Activated naive CD4-positive, alpha-beta T cell treated with anti-CD3 and anti-CD28 coated beads, Interleukin-2, amount 50 U/mL, for 72 hours (primary cell): Measurements from ENCODE around the gene TVP23A. TPM values are rescaled to one million over a fixed set of nuclear protein-coding genes. Genes with fewer than 3 reads are reported as not detected.
A peak's percentile ranks its signal among the peaks of the same experiment; 100 is the strongest.
"Not testable (repeated sequence)": the region's sequence is repeated elsewhere in the genome, so short reads cannot be mapped to it uniquely, and the experiment has no call there.

Experiments used
- ATAC-seq, 2 donors: fragments of 150-1000 bp; cut with Tn5 transposase; 2 replicates each; pipeline ENCODE4 v1.10.0; 2021; ENCODE audit warnings: mild to moderate bottlenecking in 2 of 2, moderate library complexity in 2 of 2
- DNase-seq, 2 donors: peaks; one replicate each; pipeline ENCODE4 v3.0.0; 2021 to 2022; ENCODE audit warnings: low spot score in 2 of 2
- H3K27ac Mint-ChIP-seq, 2 donors: one replicate each; pipeline ENCODE4 v1.8.0; 2022; ENCODE audit warnings: mild to moderate bottlenecking in 2 of 2, mixed read lengths in 2 of 2
- H3K36me3 Mint-ChIP-seq, 2 donors: one replicate each; pipeline ENCODE4 v1.8.0; 2022; ENCODE audit warnings: mixed read lengths in 2 of 2
- H3K9me3 Mint-ChIP-seq, 2 donors: one replicate each; pipeline ENCODE4 v1.8.0; 2022; ENCODE audit warnings: mixed read lengths in 2 of 2
- total RNA-seq, 2 donors: library from RNA; stranded (reverse); gene quantifications; one replicate each; pipeline ENCODE4 v1.2.3, GENCODE V29; 2022

TVP23A gene
- total RNA-seq, 2 donors from 2014 or later: not detected

DNA sequence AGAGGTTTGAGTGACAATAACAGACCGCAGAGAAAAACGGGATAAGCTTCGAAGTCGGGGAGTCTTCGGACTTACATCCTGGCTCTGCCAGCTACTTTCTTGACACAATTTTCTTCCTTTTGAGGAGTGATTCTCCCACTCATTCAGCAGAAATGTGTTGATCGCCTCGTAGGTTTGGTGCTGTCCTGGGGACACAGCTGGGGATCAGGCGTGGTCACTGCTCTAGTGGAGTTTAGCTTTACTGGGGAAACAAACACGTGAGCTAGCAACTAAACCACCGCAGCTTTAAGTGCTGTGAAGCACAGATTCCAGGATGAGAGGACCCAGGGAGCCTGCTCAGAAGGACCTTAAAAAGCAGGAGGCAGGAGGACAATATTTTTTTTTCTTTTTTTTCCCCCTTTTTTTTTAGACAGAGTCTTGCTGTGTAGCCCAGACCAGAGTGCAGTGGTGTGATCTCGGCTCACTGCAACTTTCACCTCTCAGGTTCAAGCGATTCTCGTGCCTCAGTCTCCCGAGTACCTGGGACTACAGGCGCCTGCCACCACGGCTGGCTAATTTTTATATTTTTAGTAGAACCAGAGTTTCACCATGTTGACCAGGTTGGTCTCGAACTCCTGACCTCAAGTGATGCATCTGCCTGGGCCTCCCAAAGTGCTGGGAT, 74.1 kb downstream of the TVP23A start:
- Mint-ChIP-seq H3K27ac (peak overlapping the region; percentile 93 to 96), H3K36me3 (peaks cover 5% of the 10 kb centered on the region in 2 donors), H3K9me3 (no peaks in the 10 kb centered on the region)
- ATAC-seq (peak in 1 of 2 donors; percentile 3), DNase-seq (no peak)

DNA sequence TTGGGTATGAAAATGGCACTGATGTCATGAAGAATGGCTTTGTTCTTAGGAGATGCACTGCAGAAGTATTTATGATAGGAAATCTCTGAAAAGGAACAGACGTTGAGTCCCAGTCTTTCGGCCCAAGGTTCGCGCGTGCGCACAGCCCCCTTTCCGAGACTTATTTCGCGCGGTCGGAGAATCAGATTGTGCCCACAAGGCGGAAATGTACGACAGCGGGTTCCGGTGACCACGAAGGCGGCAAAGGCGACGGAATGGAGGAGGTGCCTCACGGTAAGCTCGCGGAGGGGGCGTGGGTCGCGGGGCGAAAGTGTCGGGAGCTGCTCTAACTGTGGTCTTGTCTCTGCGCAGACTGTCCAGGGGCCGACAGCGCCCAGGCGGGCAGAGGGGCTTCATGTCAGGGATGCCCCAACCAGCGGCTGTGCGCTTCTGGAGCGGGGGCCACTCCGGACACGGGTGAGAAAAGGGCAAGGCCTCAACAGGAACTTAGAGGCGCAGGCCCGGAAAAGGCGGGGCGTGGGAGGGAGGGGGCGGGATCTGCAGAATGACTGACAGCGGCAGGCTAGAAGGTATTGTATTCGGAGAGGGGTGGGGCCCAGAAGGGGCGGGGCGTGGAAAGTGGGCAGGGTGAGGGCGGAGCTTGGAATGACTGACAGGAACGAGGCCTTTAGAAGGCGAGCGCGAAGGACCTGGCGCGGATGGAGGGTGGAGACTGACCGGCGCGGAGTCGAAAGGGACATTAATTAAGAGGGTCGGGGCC, 74.8 kb downstream of the TVP23A start, which contains the start of gene NUBP1:
Gene NUBP1, plus strand, starts transcription at position 233 of the 760 bp plus-strand sequence. Its CDS starts 22 bp downstream, at position 255.
- peak; percentile 98 for DNase-seq
- Mint-ChIP-seq H3K36me3 (peaks cover 0 to 5% of the 10 kb centered on the region in 2 donors), H3K27ac (peak within 1 kb of the TSS; percentile 93 to 96), H3K9me3 (no peaks in the 10 kb centered on the region)
- ATAC-seq: peak; percentile 92 to 96

DNA sequence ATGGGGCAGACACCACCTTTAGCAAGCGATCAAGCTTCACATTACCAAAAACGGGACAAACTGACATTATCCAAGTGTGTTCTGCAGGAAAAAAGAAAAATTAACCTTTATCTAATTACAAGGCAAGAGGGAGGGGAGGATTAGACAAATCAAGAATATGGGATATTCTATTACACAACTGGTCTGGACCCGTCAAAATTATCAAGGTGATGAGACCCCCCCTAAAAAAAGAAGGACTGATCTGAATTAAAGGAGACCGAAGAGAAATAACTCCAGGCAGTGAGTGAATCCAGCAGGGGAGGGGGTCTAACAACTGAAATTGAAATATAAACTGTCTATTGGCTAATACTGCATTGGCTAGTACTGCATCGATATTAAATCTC, 75.4 kb downstream of the TVP23A start:
- peak in 1 of 2 donors; percentile 13 for DNase-seq
- Mint-ChIP-seq H3K9me3 (no peaks in the 10 kb centered on the region), H3K36me3 (peaks cover 0 to 5% of the 10 kb centered on the region in 2 donors), H3K27ac (peak overlapping the region; percentile 93 to 96)
- ATAC-seq: no peak

DNA sequence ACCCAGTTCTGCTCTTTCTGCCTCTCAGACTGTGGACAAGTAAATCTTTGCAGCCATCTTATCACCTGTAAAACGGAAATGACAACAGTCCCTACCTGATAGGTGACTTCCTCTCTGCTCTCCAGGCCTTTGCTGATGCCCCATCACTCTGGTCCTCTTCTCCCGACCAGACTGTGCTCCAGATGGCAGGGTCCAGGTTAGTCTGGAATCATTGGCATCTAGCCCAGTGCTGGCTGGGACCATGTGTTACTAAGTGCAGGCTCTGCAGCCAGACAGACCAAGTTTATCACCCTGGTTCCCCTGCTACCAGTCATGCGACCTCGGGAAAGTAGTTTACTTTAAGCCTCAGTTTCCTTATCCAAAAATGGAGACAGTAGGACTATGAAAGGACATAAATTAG, 76.8 kb downstream of the TVP23A start:
- no peak for ATAC-seq
- peaks cover 0 to 5% of the 10 kb centered on the region in 2 donors for H3K36me3 Mint-ChIP-seq
- H3K27ac Mint-ChIP-seq: peak overlapping the region in 1 of 2 donors; percentile 48
- peak in 1 of 2 donors; percentile 26 for DNase-seq
- H3K9me3 Mint-ChIP-seq: no peaks in the 10 kb centered on the region

DNA sequence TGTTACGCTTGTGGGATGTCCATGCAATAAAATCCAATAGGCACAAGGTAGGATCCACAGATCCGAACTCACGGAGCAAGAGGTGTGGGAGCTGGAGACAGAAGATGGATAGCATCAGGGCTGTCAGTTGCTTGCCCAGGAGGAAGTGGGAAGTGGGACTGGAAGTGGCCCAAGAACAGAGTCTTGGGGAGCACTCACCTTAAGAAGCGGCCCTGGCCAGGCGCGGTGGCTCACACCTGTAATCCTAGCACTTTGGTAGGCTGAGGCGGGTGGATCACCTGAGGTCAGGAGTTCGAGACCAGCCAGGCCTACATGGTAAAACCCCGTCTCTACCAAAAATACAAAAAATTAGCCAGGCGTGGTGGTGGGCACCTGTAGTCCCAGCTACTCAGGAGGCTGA, 77.3 kb downstream of the TVP23A start:
- H3K9me3 Mint-ChIP-seq, ATAC-seq, H3K36me3 Mint-ChIP-seq: not testable (repeated sequence)
- peak overlapping the region in 1 of 2 donors; percentile 48 for H3K27ac Mint-ChIP-seq
- peak in 1 of 2 donors; percentile 45 for DNase-seq

DNA sequence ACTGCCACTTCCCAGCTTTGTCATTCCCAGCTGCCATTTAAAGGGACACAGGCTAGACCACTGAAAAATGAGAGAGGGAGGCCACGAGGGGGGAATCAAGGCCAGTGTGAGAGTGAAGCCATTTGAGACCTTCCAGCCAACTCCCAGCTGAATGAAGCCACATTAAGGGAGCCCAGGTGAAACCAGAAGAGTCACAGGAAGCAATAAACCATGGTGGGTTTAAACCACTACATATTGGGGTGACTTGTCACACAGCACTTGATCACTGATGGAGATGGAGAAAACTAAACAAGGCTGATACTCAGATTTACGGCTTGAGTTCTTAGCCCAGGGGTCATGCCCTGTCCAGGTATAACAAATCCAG, 77.8 kb downstream of the TVP23A start:
- DNase-seq (peak in 1 of 2 donors; percentile 30), ATAC-seq (no peak)
- Mint-ChIP-seq H3K9me3 (no peaks in the 10 kb centered on the region), H3K27ac (peak overlapping the region in 1 of 2 donors; percentile 48), H3K36me3 (peaks cover 0 to 5% of the 10 kb centered on the region in 2 donors)

DNA sequence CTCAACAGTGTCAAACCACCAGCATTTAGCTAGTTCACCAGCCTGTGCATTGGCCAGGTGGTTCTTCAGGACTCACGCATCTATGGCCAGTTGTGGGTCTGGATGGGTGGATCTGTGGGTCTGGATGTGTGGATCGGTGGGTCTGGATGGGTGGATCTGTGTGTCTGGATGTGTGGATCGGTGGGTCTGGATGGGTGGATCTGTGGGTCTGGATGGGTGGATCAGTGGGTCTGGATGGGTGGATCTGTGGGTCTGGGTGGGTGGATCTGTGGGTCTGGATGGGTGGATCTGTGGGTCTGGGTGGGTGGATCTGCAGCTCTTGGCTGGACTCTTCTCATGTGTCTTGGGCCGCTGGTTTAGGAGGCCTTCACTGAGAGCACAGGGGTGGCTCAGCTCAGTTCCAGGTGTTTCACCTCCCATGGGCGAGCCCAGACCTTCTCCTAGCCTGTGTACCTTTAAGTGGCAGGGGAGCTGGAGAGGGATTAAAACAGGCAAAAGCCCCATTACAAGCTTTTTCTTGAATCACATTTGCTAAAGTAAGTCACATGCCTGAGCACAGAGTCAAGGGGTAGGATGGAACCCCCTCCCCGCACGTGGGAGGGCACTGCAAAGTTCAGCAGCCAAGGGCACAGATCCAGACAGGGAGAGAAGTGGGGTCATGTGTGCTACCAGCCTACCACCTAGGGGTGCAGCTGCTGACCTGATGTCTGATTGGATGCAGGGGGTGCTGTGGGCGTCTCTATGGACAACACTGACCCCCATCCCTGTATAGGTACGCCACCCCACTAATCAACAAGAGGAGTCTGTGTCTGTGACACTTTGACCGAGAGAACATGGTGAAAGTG, 78.4 kb downstream of the TVP23A start:
- Mint-ChIP-seq H3K36me3 (peaks cover 0 to 5% of the 10 kb centered on the region in 2 donors), H3K27ac (no peak overlapping the region), H3K9me3 (no peaks in the 10 kb centered on the region)
- DNase-seq (peak in 1 of 2 donors; percentile 51), ATAC-seq (no peak)

DNA sequence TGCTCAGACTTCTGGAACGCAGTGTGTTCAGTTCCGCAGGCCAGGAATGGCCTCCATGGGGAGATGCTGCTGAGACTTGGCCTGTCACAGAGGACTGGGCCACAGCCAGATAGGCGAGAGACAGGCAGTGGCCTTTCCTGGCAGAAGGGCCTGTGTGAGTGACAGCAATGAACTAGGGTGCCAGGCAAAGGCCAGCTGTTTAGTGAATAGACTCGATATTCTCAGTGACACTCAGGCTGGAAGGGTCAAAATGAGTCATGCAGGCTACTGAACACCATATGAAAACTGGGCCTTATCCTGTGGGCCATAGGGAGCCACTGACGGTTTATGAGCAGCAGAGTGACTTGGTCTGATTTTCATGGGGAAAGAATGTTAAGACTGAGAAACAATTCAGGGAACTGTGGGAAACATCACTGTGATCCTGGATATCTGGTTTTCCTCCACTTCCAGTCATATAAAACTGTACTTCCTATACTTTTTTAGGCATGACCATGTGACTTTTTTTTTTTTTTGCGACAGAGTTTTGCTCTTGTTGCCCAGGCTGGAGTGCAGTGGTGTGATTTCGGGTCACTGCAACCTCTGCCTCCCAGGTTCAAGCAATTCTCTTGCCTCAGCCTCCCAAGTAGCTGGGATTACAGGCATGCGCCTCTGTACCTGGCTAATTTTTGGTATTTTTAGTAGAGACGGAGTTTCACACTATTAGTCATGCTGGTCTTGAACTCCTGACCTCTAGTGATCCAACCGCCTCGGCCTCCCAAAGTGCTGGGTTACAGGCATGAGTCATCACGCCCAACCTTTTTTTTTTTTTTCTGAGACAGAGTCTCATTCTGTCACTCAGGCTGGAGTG, 80.1 kb downstream of the TVP23A start:
- peak; percentile 69 to 80 for ATAC-seq
- Mint-ChIP-seq H3K36me3 (no peaks in the 10 kb centered on the region), H3K9me3 (no peaks in the 10 kb centered on the region), H3K27ac (peak overlapping the region; percentile 45 to 55)
- DNase-seq: peak; percentile 51 to 66

DNA sequence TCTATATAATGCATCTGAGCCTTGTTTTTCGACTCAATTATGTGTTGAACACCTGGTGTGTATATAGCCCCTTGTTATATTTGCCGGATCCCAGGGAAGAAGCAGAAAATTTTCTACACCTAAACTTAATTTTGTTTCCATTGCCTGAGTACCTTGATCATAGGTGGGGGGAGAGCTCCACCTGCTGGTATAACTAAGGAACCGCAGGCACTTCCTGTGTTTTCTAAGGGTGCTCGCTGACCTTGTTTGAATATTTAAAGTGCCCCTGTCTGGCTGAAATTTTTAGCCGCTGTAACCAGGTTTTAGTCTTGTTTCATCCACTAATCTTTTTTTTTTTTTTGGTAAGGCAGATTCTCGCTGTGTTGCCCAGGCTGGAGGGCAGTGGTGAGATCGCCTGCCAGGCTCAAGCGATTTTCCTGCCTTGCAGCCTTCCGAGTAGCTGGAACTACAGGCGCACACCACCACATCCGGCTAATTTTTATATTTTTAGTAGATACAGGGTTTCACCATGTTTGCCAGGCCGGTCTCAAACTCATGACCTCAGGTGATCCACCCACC, 81.4 kb downstream of the TVP23A start:
- ATAC-seq: peak; percentile 29 to 51
- peak; percentile 63 to 69 for DNase-seq
- Mint-ChIP-seq H3K36me3 (no peaks in the 10 kb centered on the region), H3K27ac (no peak overlapping the region), H3K9me3 (peaks cover 0 to 4% of the 10 kb centered on the region in 2 donors)

DNA sequence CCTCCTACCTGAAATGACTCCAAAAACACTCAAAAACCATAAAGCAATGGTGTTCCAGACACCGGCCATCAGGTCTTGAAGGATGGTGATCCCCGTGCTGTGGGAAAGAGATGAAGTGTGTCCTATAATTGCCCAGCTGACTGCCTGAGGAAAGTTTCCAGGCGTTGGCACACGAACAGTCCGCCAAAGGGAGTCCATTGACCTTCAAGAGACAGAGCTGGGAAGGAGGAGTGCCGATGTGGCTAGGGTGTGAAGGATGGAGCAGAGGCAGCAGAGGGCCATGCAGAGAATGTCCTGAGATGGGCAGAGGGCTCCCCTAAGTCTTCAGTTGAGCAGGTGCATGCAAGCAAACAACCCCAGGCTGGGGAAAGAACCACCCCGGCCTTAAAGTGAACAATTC, 86.8 kb downstream of the TVP23A start:
- ATAC-seq (no peak), DNase-seq (no peak)
- Mint-ChIP-seq H3K36me3 (no peaks in the 10 kb centered on the region), H3K9me3 (peaks cover 0 to 4% of the 10 kb centered on the region in 2 donors), H3K27ac (no peak overlapping the region)

DNA sequence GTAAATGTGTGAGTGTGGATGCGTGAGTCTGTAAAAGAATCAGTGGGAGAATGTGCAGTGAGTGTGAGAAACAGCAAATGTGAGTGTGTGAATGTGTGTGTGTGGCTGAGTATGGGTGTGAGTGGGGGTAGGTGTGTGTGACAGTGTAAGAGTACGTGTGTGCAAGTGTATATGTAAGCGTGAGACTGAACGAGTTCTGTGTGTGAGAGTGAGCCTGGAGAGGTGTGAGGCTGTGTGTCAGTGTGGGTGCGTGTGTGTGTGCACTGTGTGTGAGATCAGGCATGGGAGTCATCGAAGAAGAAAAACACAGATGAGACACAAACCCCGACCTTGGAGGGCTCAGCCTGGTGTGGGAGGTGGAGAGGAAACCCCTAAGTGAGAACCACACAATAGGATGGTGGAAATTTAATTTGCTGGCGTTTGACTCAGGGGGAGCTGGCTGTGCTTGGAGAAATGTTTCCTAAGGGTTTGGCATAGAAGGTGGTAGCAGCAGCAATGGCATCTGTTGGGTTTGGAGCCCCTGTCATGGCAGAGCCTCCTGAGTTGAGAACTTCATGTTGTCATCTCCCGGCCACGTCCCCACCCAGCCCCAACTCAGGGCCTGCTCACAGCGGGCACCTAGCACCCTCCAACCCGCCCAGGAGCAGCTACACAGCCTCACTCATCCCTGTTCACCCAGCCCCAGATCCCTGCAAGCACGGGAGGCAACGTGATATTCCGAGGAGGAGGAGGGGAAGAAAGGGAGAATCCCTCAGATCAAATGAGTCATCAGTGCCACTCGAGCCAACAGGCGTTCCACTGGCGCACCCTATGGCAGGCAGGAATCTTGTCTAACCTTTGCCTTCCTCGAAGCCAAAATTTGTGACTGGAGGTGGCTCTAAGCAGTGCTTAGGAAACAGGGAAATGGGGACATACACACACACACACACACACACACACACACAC, 89.2 kb downstream of the TVP23A start:
- ATAC-seq (no peak), DNase-seq (no peak)
- no peaks in the 10 kb centered on the region for H3K36me3 Mint-ChIP-seq
- H3K9me3 Mint-ChIP-seq: peaks cover 0 to 4% of the 10 kb centered on the region in 2 donors
- H3K27ac Mint-ChIP-seq: no peak overlapping the region

DNA sequence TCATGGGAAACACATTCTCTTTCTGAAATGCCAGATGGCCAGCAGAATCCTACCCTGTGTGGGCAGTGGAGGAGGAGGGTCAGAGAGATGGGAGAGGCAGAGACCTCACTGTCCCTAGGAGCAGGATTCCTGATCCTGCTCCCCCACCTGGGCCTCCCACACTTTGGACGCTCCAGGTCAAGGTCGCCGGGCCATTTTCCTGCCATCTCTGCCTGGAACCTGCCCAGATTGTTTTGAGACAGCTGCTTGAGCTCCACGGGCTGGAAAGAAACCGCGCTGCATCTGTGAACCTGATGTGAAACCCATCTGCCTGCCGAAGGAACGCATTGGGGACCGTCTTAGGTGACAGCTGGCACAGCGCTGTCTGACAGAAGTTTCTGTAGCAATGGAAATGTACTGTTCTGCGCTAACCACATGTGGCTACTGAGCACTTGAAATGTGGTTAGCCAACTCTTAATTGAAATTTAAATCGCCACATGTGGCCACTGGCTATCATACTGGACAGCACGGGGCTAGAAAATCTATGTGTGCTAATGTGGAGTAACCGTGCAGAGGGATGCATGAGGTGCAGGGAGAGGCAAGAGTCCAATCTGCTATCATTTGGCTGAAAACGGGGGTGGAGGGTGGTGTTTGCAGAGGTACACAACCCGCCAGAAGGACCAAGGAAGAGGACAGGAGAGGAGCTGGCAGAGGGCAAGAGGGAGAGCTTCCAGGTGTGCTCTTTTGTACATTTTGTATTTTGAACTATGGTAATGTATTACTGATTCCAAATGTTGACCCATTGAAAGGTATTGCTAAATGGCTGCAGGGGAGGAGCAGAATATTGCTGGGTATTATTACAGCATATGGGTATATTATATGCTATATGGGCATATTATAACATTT, 90.3 kb downstream of the TVP23A start:
- DNase-seq: no peak
- no peaks in the 10 kb centered on the region for H3K36me3 Mint-ChIP-seq
- no peak overlapping the region for H3K27ac Mint-ChIP-seq
- peaks cover 0 to 2% of the 10 kb centered on the region in 2 donors for H3K9me3 Mint-ChIP-seq
- no peak for ATAC-seq
